ENCODE results near the gene ATG2B. TPM values are rescaled to one million over a fixed set of nuclear protein-coding genes. Genes with fewer than 3 reads are reported as not detected.

The ATG2B gene
- total RNA-seq, 2 donors from 2014 or later, result 13.6 to 20.8 TPM

GRCh38 chr14:96264200-96264553, 99.0 kb downstream of the ATG2B start:
- no peaks in the 10 kb centered on the region for H3K27me3 ChIP-seq
- H3K36me3 ChIP-seq, result no peaks in the 10 kb centered on the region
- no peak overlapping the region for H3K9ac ChIP-seq (ENCODE audit: low read depth in 2 of 2, low read length in 2 of 2)
- no peak overlapping the region for H3K27ac ChIP-seq
- no peak overlapping the region for H3K4me3 ChIP-seq
- no peak for TF ChIP-seq CTCF (IDR thresholded peaks at IDR 0.05)
- H3K9me3 ChIP-seq, result no peaks in the 10 kb centered on the region
- no peaks in the 10 kb centered on the region for H3K4me1 ChIP-seq
- no peak for DNase-seq
- intact Hi-C loops (cut with DNase I), result no loop called here

DNA sequence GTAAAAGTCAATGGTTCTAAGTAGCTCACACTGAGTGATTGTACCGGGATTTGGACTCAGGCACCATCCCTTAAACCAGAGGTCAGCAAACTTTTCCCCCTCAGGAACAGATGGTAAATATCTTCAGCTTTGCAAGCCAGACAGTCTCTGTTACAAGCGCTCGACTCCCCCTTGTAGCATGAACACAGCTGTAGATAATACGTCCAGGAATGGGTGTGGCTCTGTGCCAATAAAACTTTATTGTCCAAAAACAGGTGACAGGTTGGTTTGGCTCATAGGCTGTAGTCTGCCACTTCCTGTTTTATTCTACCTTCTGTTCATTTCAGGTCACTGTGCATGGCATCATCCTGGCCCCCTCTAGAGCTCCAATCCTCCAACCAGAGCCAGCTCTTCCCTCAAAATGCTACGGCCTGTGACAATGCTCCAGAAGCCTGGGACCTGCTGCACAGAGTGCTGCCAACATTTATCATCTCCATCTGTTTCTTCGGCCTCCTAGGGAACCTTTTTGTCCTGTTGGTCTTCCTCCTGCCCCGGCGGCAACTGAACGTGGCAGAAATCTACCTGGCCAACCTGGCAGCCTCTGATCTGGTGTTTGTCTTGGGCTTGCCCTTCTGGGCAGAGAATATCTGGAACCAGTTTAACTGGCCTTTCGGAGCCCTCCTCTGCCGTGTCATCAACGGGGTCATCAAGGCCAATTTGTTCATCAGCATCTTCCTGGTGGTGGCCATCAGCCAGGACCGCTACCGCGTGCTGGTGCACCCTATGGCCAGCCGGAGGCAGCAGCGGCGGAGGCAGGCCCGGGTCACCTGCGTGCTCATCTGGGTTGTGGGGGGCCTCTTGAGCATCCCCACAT, 99.6 kb downstream of the ATG2B start:
- Histone ChIP-seq H3K36me3 (no peaks in the 10 kb centered on the region), H3K9me3 (no peaks in the 10 kb centered on the region), H3K4me1 (no peaks in the 10 kb centered on the region), H3K27me3 (no peaks in the 10 kb centered on the region), H3K27ac (peak overlapping the region; percentile 58), H3K4me3 (no peak overlapping the region), H3K9ac (ENCODE audit: low read depth in 2 of 2, low read length in 2 of 2) (peak overlapping the region in 1 of 2 donors; percentile 41)
- peak; percentile 67 for DNase-seq
- intact Hi-C loops (cut with DNase I), result no loop called here
- TF ChIP-seq CTCF (IDR thresholded peaks at IDR 0.05), result no peak

- TF ChIP-seq CTCF (IDR thresholded peaks at IDR 0.05), result no peak
- Histone ChIP-seq H3K4me1 (no peaks in the 10 kb centered on the region), H3K36me3 (no peaks in the 10 kb centered on the region), H3K27ac (no peak overlapping the region), H3K27me3 (no peaks in the 10 kb centered on the region), H3K9me3 (no peaks in the 10 kb centered on the region), H3K4me3 (no peak overlapping the region), H3K9ac (ENCODE audit: low read depth in 2 of 2, low read length in 2 of 2) (no peak overlapping the region)
- no peak for DNase-seq
- intact Hi-C loops (cut with DNase I), result no loop called here
Measured at GRCh38 chr14:96261772-96262655, 101.1 kb downstream of the ATG2B start.

DNA sequence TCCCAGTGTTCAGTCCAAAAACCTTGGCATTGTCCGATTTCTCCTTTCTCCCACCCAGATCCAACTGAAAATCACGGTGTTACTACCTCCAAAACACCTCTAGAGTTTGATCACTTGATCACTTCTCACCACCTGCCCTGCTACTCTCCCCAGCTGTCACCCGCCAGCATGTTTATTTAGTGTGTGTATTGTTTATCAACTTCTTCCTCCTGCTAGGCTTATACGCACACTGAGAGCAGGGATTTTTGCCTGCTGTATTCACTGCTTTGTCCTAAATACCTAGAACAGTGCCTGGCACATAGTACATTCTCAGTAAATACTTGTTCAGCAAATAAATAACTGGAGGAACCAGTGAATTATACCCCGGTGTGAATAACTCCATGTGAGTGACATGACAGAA, 102.1 kb downstream of the ATG2B start:
- H3K9me3 ChIP-seq, result no peaks in the 10 kb centered on the region
- no peak for TF ChIP-seq CTCF (IDR thresholded peaks at IDR 0.05)
- intact Hi-C loops (cut with DNase I), result no loop called here
- H3K27ac ChIP-seq, result no peak overlapping the region
- no peaks in the 10 kb centered on the region for H3K36me3 ChIP-seq
- no peaks in the 10 kb centered on the region for H3K27me3 ChIP-seq
- DNase-seq, result no peak
- H3K4me1 ChIP-seq, result no peaks in the 10 kb centered on the region
- no peak overlapping the region for H3K4me3 ChIP-seq
- H3K9ac ChIP-seq (ENCODE audit: low read depth in 2 of 2, low read length in 2 of 2), result no peak overlapping the region

DNA sequence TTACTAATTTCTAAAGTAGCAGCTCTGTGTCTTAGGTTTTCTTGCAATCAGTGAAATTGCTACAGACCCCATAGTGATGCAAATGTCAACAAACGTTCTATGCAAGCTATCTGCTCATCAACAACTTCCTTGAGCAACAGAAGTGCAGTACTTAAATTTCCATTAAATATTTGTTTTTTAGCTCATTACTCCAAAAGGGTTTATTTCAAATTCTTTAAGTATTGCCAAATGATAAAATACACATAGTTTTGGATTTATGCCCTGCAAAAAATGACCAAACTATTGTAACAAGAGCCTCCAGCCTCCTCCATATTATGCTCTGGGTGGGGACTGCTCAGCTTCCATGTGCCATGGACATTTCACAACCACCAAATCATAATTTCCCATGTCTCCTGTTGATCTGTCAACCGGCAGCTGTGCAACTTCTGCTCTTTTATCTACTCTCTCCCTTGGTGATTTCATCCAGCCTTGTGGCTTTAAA, 102.8 kb downstream of the ATG2B start:
- H3K27ac ChIP-seq, result no peak overlapping the region

More for the DNA sequence above, 102.8 kb downstream of the ATG2B start:
- no peaks in the 10 kb centered on the region for H3K4me1 ChIP-seq
- DNase-seq, result no peak
- H3K4me3 ChIP-seq, result no peak overlapping the region
- no peaks in the 10 kb centered on the region for H3K27me3 ChIP-seq
- TF ChIP-seq CTCF (IDR thresholded peaks at IDR 0.05), result no peak
- intact Hi-C loops (cut with DNase I), result no loop called here
- no peaks in the 10 kb centered on the region for H3K36me3 ChIP-seq
- no peaks in the 10 kb centered on the region for H3K9me3 ChIP-seq
- no peak overlapping the region for H3K9ac ChIP-seq (ENCODE audit: low read depth in 2 of 2, low read length in 2 of 2)

All from colonic mucosa (tissue), 4 donors.